Measurements from ENCODE around the gene SYVN1. TPM values are rescaled to one million over a fixed set of nuclear protein-coding genes. Genes with fewer than 3 reads are reported as not detected.

The SYVN1 gene
- total and polyA plus RNA-seq, 2 donors (not counting 3 experiments of a cell fraction or from before 2014, with no cell fraction given): 34.5 to 45.1 TPM

DNA sequence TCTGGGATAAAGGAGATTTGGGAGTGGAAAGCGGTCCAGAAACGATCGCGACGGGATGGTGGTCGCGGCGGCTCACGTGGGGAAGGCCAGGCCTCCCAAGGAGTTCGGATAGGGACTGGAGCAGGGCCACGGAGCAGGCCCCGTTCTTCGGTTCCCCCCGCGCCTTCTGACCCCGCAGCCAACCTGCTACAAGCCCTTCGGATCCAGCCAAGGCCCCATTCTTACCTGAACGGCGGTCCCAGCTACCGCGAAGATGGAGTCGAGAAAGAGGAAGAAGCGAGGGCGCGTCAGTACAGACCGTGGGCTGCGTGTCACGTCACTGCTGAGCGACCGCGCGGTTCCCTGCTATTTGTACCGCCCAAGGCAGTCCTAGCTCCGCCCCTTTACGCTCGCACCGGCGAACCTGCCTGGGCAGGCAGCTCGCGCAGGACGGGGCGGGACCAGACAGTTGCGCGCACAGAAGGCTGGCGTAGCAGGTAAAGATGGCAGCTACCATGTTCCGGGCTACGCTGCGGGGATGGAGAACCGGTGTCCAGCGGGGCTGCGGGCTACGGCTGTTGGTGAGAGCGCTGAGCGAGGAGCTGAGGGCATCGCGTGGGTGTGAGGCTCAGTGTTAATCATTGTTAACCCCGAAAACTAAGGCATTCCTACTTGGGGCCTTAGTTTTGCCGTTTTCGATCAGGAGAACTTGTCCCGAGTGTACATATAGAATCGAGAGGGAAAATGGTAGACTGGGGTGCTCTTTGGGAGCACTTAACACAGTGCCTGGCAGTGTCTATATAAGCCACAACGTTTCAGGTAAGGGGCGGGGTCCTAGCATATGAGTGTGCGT lies 12.2 kb downstream of the SYVN1 start, which contains the start of the genes FAU and MRPL49:
FAU (minus strand) TSS at position 270 of the 832 bp plus-strand sequence. CDS start 321 bp downstream, outside the sequence.
MRPL49 (plus strand) TSS at position 457 of the 832 bp plus-strand sequence; CDS start at position 483, 26 bp downstream.
- Histone ChIP-seq H3K36me3 (ENCODE audit: control insufficient read depth in 2 of 2, extremely low read depth in 1 of 2, insufficient read depth in 2 of 2, low read length in 2 of 2) (peaks cover 10 to 27% of the 10 kb centered on the region in 2 experiments), H3K4me3 (replicated peaks in 1 of 3; ENCODE audit: insufficient read depth in 1 of 3, low read depth in 1 of 3, low read length in 3 of 3) (peak within 1 kb of the TSS; percentile 73 to 94 (median 82)), H3K4me1 (ENCODE audit: control insufficient read depth, extremely low read depth, insufficient read depth, low read length) (peaks cover 11% of the 10 kb centered on the region), H3K9me1 (replicated peaks; ENCODE audit: control insufficient read depth, extremely low read depth, insufficient read depth, low read length) (no peaks in the 10 kb centered on the region), H4K20me1 (replicated peaks; ENCODE audit: control insufficient read depth, extremely low read depth, insufficient read depth, low read length) (no peaks in the 10 kb centered on the region), H3K9ac (replicated peaks; ENCODE audit: extremely low read depth, insufficient read depth, low read length) (peak within 1 kb of the TSS; percentile 90), H3K27me3 (ENCODE audit: control insufficient read depth in 2 of 2, insufficient read depth in 2 of 2, low read length in 2 of 2) (no peaks in the 10 kb centered on the region), H3K27ac (ENCODE audit: insufficient read depth, low read depth, low read length) (peak within 1 kb of the TSS; percentile 74), H2AFZ (ENCODE audit: low read depth, low read length) (peak within 1 kb of the TSS; percentile 85), H3K4me2 (ENCODE audit: insufficient read depth, low read length) (peak within 1 kb of the TSS; percentile 83), H3K79me2 (ENCODE audit: control insufficient read depth, insufficient read depth, low read length) (peaks cover 33% of the 10 kb centered on the region), H3K9me3 (replicated peaks; ENCODE audit: control insufficient read depth, insufficient read depth, low read length) (no peaks in the 10 kb centered on the region)
- DNase-seq (ENCODE audit: low read depth, low spot score) (peak; percentile 98), FAIRE-seq (peak; percentile 92)
- TF ChIP-seq, protein P1, sequence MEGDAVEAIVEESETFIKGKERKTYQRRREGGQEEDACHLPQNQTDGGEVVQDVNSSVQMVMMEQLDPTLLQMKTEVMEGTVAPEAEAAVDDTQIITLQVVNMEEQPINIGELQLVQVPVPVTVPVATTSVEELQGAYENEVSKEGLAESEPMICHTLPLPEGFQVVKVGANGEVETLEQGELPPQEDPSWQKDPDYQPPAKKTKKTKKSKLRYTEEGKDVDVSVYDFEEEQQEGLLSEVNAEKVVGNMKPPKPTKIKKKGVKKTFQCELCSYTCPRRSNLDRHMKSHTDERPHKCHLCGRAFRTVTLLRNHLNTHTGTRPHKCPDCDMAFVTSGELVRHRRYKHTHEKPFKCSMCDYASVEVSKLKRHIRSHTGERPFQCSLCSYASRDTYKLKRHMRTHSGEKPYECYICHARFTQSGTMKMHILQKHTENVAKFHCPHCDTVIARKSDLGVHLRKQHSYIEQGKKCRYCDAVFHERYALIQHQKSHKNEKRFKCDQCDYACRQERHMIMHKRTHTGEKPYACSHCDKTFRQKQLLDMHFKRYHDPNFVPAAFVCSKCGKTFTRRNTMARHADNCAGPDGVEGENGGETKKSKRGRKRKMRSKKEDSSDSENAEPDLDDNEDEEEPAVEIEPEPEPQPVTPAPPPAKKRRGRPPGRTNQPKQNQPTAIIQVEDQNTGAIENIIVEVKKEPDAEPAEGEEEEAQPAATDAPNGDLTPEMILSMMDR (IDR thresholded peaks at IDR 0.05; ENCODE audit: extremely low read depth in 1 of 2, insufficient read depth in 1 of 2, low read depth in 1 of 2, low read length in 2 of 2): no peak
- TF ChIP-seq, protein P2, sequence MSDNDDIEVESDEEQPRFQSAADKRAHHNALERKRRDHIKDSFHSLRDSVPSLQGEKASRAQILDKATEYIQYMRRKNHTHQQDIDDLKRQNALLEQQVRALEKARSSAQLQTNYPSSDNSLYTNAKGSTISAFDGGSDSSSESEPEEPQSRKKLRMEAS (IDR thresholded peaks at IDR 0.05; ENCODE audit: insufficient read depth, insufficient read length): peak; percentile 55
- TF ChIP-seq GATA2 (IDR thresholded peaks at IDR 0.05; ENCODE audit: insufficient read depth, insufficient read length, low read depth, low read length): no peak
- TF ChIP-seq MYC (IDR thresholded peaks at IDR 0.05; ENCODE audit: low read depth, low read length): peak; percentile 11
- peak; percentile 93 for TF ChIP-seq POLR2A (IDR thresholded peaks at IDR 0.05; ENCODE audit: low read depth, low read length)
- peak; percentile 91 for TF ChIP-seq POLR2AphosphoS5 (IDR thresholded peaks at IDR 0.05; ENCODE audit: insufficient read depth, low read depth, low read length)
- CTCF ChIA-PET: interaction anchor here (0.9 to 3.4 kb wide), 4 partner anchors 11 to 59 kb away, joined by 3 to 45 read pairs (median 10); partner anchors contain the start of genes CAPN1, SYVN1 and TM7SF2
- dilution Hi-C loops (cut with MboI; ENCODE audit: extremely low pct_ligation_motif_present, low sequenced_read_pairs) (no loop called here), intact Hi-C loops (cut with micrococcal nuclease) (loop anchor here (1.0 kb wide), 1 partner anchor 13 kb away; no protein-coding TSS in a partner anchor)
- TSS peak; percentile 48 for BruUV-seq (replicated peaks)
- POLR2A ChIA-PET: interaction anchor here (0.8 to 1.9 kb wide), 4 partner anchors 13 to 140 kb away, joined by 3 to 7 read pairs (median 6); partner anchors contain the start of gene POLA2

All from endothelial cell of umbilical vein (primary cell).